Neural cell (in vitro differentiated cells): Measurements from ENCODE around the gene TRPM2.

Experiments
- EP300 ChIP-seq: fragments of 450-650 bp; conservative IDR thresholded peaks from 2 replicates; pipeline ENCODE4 v1.6.1; 2014; ENCODE audit warnings: antibody characterized with exemption, mild to moderate bottlenecking, moderate library complexity; ENCODE audit not compliant: poor library complexity, severe bottlenecking
- SMC3 ChIP-seq: fragments of 450-650 bp; conservative IDR thresholded peaks from 2 replicates; pipeline ENCODE4 v1.6.1; 2014; ENCODE audit warnings: antibody characterized with exemption, mild to moderate bottlenecking, moderate library complexity; ENCODE audit not compliant: poor library complexity
- TAF1 ChIP-seq: IDR thresholded peaks from 2 replicates; pipeline ENCODE4 v1.6.1; 2012; ENCODE audit warnings: low read depth
- TF ChIP-seq, protein P1 (sequence below): fragments of 450-650 bp; IDR thresholded peaks from 2 replicates; pipeline ENCODE4 v1.5.1; 2014; ENCODE audit warnings: antibody characterized with exemption, mild to moderate bottlenecking, moderate library complexity; ENCODE audit not compliant: poor library complexity, severe bottlenecking

DNA sequence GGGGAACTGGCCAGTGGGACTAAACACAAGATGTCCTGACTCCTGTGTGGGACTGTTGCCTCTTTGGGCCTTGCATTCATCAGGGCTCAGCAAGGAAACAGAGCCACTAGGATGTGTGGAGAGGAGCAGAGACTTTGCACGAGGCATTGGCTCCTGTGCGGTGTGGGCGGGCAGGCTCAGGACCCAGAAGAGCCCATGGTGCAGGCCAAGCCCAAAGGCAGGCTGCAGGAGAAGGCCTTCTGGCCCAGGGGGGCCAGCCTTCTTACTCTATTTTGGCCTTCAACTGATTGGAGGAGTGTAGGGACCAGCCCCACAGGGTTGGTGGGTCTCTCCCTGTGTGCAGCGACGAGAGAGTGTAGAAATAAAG, 125.4 kb downstream of the TRPM2 start:
- TF ChIP-seq TAF1 = no peak
- TF ChIP-seq, protein P1, sequence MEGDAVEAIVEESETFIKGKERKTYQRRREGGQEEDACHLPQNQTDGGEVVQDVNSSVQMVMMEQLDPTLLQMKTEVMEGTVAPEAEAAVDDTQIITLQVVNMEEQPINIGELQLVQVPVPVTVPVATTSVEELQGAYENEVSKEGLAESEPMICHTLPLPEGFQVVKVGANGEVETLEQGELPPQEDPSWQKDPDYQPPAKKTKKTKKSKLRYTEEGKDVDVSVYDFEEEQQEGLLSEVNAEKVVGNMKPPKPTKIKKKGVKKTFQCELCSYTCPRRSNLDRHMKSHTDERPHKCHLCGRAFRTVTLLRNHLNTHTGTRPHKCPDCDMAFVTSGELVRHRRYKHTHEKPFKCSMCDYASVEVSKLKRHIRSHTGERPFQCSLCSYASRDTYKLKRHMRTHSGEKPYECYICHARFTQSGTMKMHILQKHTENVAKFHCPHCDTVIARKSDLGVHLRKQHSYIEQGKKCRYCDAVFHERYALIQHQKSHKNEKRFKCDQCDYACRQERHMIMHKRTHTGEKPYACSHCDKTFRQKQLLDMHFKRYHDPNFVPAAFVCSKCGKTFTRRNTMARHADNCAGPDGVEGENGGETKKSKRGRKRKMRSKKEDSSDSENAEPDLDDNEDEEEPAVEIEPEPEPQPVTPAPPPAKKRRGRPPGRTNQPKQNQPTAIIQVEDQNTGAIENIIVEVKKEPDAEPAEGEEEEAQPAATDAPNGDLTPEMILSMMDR = no peak
- no peak for TF ChIP-seq EP300
- no peak for TF ChIP-seq SMC3
